CD8-positive, alpha-beta memory T cell (primary cell): ENCODE results near the gene DYNLRB1. TPM values are rescaled to one million over a fixed set of nuclear protein-coding genes. Genes with fewer than 3 reads are reported as not detected.
A peak's percentile ranks its signal among the peaks of the same experiment; 100 is the strongest.

Source experiments
- CTCF ChIA-PET: fragments of 350-600 bp; sonication (Branson Sonifier 250); formaldehyde crosslinking; loops from one replicate; lab custom pipeline; 2021; ENCODE audit warnings: antibody characterized with exemption; lab: Charles Lee
- POLR2A ChIA-PET: fragments of 350-600 bp; sonication (Branson Sonifier 250); formaldehyde crosslinking; loops from one replicate; lab custom pipeline; 2021; ENCODE audit warnings: antibody characterized with exemption; lab: Charles Lee
- DNase-seq, 5 donors: peaks; one replicate each; pipeline versions ENCODE4 v3.0.0 to v3.0.0-alpha.2; 2020 to 2022; ENCODE audit warnings: mixed read lengths in 1 of 5
- H3K27ac ChIP-seq: one replicate; pipeline ENCODE4 v1.7.0; 2013; ENCODE audit warnings: low read depth, mild to moderate bottlenecking, low read length, moderate library complexity
- H3K27me3 ChIP-seq: 2 replicates; pipeline ENCODE4 v1.7.0; 2013; ENCODE audit warnings: low read length, mild to moderate bottlenecking; ENCODE audit not compliant: insufficient read depth, poor library complexity, severe bottlenecking
- H3K36me3 ChIP-seq: 2 replicates; pipeline ENCODE4 v1.7.0; 2013; ENCODE audit warnings: mild to moderate bottlenecking, low read length, moderate library complexity; ENCODE audit not compliant: insufficient read depth
- H3K4me1 ChIP-seq: 2 replicates; pipeline ENCODE4 v1.7.0; 2013; ENCODE audit warnings: mild to moderate bottlenecking, low read length, moderate library complexity; ENCODE audit not compliant: insufficient read depth
- H3K4me3 ChIP-seq: 2 replicates; pipeline ENCODE4 v1.7.0; 2013; ENCODE audit warnings: mild to moderate bottlenecking, low read length
- H3K9me3 ChIP-seq: 2 replicates; pipeline ENCODE4 v1.7.0; 2013; ENCODE audit warnings: mild to moderate bottlenecking, low read length
- H3K27ac Mint-ChIP-seq, 8 donors: one replicate each; pipeline ENCODE4 v1.8.0; 2020 to 2021; ENCODE audit warnings: mixed read lengths in 8 of 8, mild to moderate bottlenecking in 6 of 8, inconsistent platforms in 3 of 8, moderate library complexity in 3 of 8
- H3K27me3 Mint-ChIP-seq, 2 donors: one replicate each; pipeline ENCODE4 v1.8.0; 2020 to 2021; ENCODE audit warnings: mixed read lengths in 2 of 2, mild to moderate bottlenecking in 1 of 2, moderate library complexity in 1 of 2
- H3K36me3 Mint-ChIP-seq, 3 donors: one replicate each; pipeline ENCODE4 v1.8.0; 2020 to 2021; ENCODE audit warnings: mixed read lengths in 3 of 3, inconsistent platforms in 1 of 3, mild to moderate bottlenecking in 1 of 3
- H3K4me1 Mint-ChIP-seq, 3 donors: one replicate each; pipeline ENCODE4 v1.8.0; 2020 to 2021; ENCODE audit warnings: mixed read lengths in 3 of 3, inconsistent platforms in 1 of 3, mild to moderate bottlenecking in 1 of 3
- H3K4me3 Mint-ChIP-seq, 7 donors: one replicate each; pipeline ENCODE4 v1.8.0; 2020 to 2021; ENCODE audit warnings: mixed read lengths in 7 of 7, mild to moderate bottlenecking in 6 of 7, moderate library complexity in 4 of 7, inconsistent platforms in 2 of 7
- H3K9me3 Mint-ChIP-seq, 5 donors: one replicate each; pipeline ENCODE4 v1.8.0; 2020 to 2022; ENCODE audit warnings: mixed read lengths in 5 of 5, mild to moderate bottlenecking in 3 of 5, moderate library complexity in 2 of 5, inconsistent platforms in 1 of 5
- polyA plus RNA-seq: library from polyadenylated mRNA; unstranded; fragments of 300-500 nt; fragmentation: Illumina TruSeq; gene quantifications from one replicate; pipeline ENCODE4 v1.2.3, GENCODE V29; 2021
- total RNA-seq, 2 experiments: library from RNA; stranded (reverse); gene quantifications; one replicate each; pipeline ENCODE4 v1.2.3, GENCODE V29; 2021

DYNLRB1 gene
- total and polyA plus RNA-seq, 3 experiments from 2014 or later: 81.1 to 315 (median 81.2) TPM

DNA sequence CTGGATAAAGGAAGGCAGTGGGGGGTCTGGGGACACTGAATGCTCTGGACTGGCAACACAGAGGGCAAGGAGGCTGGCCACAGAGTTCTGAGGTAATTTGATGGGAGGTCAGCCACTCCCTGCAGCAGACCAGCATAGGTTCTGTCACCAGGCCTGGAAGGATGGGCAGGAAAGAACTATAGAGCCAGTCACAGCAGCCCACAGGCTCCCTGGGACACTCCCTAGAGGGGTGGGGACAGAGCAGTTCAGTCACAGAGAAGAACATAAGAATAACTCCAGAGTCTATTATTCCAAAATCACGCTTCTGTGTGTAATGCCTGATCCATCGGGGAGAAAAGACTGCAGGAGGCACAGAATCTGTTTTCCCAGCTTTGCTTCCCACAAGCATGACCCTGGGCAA, 19.6 kb downstream of the DYNLRB1 start:
- Mint-ChIP-seq H3K4me1 (peaks cover 14 to 27% (median 16%) of the 10 kb centered on the region in 3 donors), H3K27ac (peak overlapping the region in 6 of 8 donors; percentile 50 to 94 (median 64)), H3K27me3 (no peaks in the 10 kb centered on the region), H3K4me3 (no peak overlapping the region), H3K9me3 (no peaks in the 10 kb centered on the region), H3K36me3 (peaks cover 0 to 80% (median 18%) of the 10 kb centered on the region in 3 donors)
- Histone ChIP-seq H3K9me3 (no peaks in the 10 kb centered on the region), H3K4me3 (no peak overlapping the region), H3K4me1 (peaks cover 2% of the 10 kb centered on the region), H3K27me3 (no peaks in the 10 kb centered on the region), H3K27ac (no peak overlapping the region), H3K36me3 (peaks cover 47% of the 10 kb centered on the region)
- ChIA-PET CTCF (interaction anchor here (0.9 to 2.8 kb wide), 3 partner anchors 27 to 231 kb away, joined by 4 to 20 read pairs (median 7); no protein-coding TSS in a partner anchor), POLR2A (no interaction called here)
- DNase-seq: no peak

DNA sequence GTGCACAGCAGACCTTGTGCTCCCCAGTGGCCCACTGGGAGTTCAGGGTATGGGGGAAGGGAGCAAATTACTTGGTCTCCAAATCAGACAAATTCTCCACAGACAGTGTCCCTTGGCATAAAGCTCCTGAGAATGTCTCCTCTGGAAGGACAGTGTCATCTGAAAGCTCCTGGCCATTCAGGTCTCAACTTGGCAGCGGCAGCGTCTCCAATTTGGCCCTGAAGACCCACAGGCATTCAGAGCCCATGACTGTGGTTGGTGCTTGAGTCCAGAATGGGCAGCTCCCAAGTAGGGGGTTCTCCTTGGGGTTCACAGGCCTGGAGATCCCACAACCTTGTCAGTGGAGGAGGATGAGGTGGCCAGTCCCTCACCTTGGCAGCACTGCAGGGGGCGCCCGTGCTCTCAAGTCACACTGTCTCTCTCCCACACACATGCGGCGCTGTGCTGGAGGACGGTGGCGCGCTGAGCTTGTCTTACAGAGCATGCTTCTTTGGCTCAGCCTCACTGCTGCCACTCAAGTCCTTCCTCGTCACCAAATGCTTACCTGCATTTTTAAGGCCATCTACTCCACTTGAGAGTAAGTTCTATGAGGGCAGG, 20.7 kb downstream of the DYNLRB1 start:
- Histone ChIP-seq H3K4me3 (no peak overlapping the region), H3K27me3 (no peaks in the 10 kb centered on the region), H3K36me3 (peaks cover 41% of the 10 kb centered on the region), H3K27ac (no peak overlapping the region), H3K9me3 (no peaks in the 10 kb centered on the region), H3K4me1 (peaks cover 12% of the 10 kb centered on the region)
- Mint-ChIP-seq H3K27ac (peak overlapping the region in 1 of 8 donors; percentile 63), H3K4me1 (peaks cover 18 to 30% (median 18%) of the 10 kb centered on the region in 3 donors), H3K4me3 (no peak overlapping the region), H3K36me3 (peaks cover 0 to 79% (median 24%) of the 10 kb centered on the region in 3 donors), H3K9me3 (no peaks in the 10 kb centered on the region), H3K27me3 (no peaks in the 10 kb centered on the region)
- ChIA-PET CTCF (interaction anchor here (0.9 to 2.8 kb wide), 6 partner anchors 14 to 233 kb away, joined by 3 to 20 read pairs (median 5); no protein-coding TSS in a partner anchor), POLR2A (no interaction called here)
- peak in 2 of 5 donors; percentile 28 to 64 for DNase-seq

DNA sequence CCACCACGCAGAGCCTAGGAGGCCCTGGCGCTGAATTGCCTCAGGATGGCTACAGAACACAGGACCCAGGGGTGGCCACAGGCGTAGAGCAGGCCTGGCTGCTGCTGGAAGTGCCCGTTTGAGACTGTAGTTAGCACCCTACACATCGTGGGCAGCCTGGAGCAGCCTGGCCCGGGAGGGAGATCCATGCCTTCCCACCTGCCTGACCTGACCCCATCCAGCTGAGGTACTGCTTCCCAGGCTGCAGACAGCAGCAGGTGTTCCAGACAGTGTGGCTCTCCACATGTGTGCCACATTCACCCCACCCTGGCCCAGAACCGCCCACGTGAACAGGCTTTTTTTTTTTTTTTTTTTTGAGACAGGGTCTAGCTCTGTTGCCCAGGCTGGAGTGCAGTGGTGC, 21.4 kb downstream of the DYNLRB1 start:
- POLR2A ChIA-PET: no interaction called here

DNA sequence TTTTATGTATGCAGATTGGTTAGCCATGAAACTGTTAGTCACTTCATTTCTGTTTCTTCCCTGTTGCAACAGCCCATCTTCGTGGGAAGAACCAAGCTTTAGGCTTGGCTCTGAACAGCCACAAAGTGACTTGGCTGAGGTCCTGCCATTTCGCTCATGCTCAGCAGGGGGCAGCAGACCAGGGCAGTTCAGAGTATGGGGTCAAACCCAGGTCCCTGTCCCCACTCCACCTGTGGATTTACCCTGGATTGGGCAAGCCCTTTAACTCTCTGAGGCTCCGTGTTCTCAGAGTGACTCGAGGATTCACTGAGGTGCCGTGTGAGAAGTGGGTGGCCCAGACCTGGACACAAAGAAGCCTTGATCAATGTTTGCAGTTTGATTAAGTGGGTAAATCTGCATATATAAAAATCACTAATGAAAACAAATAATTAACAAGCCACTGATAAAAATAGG, 22.5 kb downstream of the DYNLRB1 start:
- POLR2A ChIA-PET: interaction anchor here (0.6 kb wide), 1 partner anchor 38 kb away, joined by 3 read pairs; no protein-coding TSS in a partner anchor
- Mint-ChIP-seq H3K9me3 (no peaks in the 10 kb centered on the region), H3K27me3 (no peaks in the 10 kb centered on the region)

More for the DNA sequence above, 21.4 kb downstream of the DYNLRB1 start:
- no peak overlapping the region for H3K4me3 ChIP-seq
- CTCF ChIA-PET: interaction anchor here (0.9 to 2.8 kb wide), 9 partner anchors 15 to 232 kb away, joined by 3 to 20 read pairs (median 4); partner anchors contain the start of gene DYNLRB1
- no peaks in the 10 kb centered on the region for H3K27me3 ChIP-seq
- H3K36me3 ChIP-seq: peaks cover 41% of the 10 kb centered on the region
- H3K4me1 ChIP-seq: peaks cover 13% of the 10 kb centered on the region
- no peak for DNase-seq
- H3K36me3 Mint-ChIP-seq: peaks cover 0 to 77% (median 24%) of the 10 kb centered on the region in 3 donors
- no peaks in the 10 kb centered on the region for H3K27me3 Mint-ChIP-seq
- peak overlapping the region in 1 of 8 donors; percentile 63 for H3K27ac Mint-ChIP-seq
- H3K27ac ChIP-seq: no peak overlapping the region
- H3K9me3 Mint-ChIP-seq: no peaks in the 10 kb centered on the region
- H3K4me1 Mint-ChIP-seq: peaks cover 18 to 34% (median 19%) of the 10 kb centered on the region in 3 donors
- H3K9me3 ChIP-seq: no peaks in the 10 kb centered on the region
- no peak overlapping the region for H3K4me3 Mint-ChIP-seq

DNA sequence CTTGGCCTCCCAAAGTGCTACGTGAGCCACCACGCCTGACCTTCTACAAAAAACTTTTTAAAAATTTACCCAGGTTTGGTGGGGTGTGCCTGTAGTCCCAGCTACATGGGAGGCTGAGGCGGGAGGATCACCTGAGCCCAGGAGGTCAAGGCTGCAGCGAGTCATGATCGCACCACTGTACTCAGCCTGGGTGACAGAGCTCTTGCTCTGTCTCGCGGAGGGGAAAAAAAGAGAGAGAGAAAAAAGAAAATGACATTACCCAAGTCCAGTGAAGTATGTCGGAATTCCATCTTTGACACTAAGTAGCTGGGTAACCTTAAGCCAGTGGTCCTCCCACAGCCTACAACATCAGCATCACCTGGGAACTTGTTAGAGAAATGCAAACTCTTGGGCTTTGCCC, 23.5 kb downstream of the DYNLRB1 start:
- H3K27ac ChIP-seq: no peak overlapping the region
- peak overlapping the region in 4 of 8 donors; percentile 43 to 90 (median 76) for H3K27ac Mint-ChIP-seq
- no peak for DNase-seq
- H3K4me1 Mint-ChIP-seq: peaks cover 20 to 48% (median 35%) of the 10 kb centered on the region in 3 donors
- no peaks in the 10 kb centered on the region for H3K9me3 ChIP-seq
- no peaks in the 10 kb centered on the region for H3K27me3 ChIP-seq
- no peak overlapping the region for H3K4me3 ChIP-seq
- H3K27me3 Mint-ChIP-seq: no peaks in the 10 kb centered on the region
- peaks cover 13% of the 10 kb centered on the region for H3K4me1 ChIP-seq
- H3K4me3 Mint-ChIP-seq: no peak overlapping the region
- peaks cover 0 to 61% (median 23%) of the 10 kb centered on the region in 3 donors for H3K36me3 Mint-ChIP-seq
- H3K36me3 ChIP-seq: peaks cover 31% of the 10 kb centered on the region
- ChIA-PET POLR2A (no interaction called here), CTCF (interaction anchor here (0.7 to 2.0 kb wide), 5 partner anchors 10 to 230 kb away, joined by 3 to 9 read pairs (median 4); no protein-coding TSS in a partner anchor)
- H3K9me3 Mint-ChIP-seq: no peaks in the 10 kb centered on the region

More for the DNA sequence above, 22.5 kb downstream of the DYNLRB1 start:
- H3K36me3 Mint-ChIP-seq: peaks cover 0 to 69% (median 24%) of the 10 kb centered on the region in 3 donors
- H3K36me3 ChIP-seq: peaks cover 37% of the 10 kb centered on the region
- H3K9me3 ChIP-seq: no peaks in the 10 kb centered on the region
- peaks cover 13% of the 10 kb centered on the region for H3K4me1 ChIP-seq
- H3K4me1 Mint-ChIP-seq: peaks cover 18 to 38% (median 25%) of the 10 kb centered on the region in 3 donors
- CTCF ChIA-PET: interaction anchor here (0.9 to 2.8 kb wide), 9 partner anchors 9 to 231 kb away, joined by 3 to 20 read pairs (median 4); partner anchors contain the start of gene DYNLRB1
- DNase-seq: peak; percentile 25 to 69 (median 38)
- no peak overlapping the region for H3K27ac ChIP-seq
- H3K27ac Mint-ChIP-seq: peak overlapping the region in 6 of 8 donors; percentile 56 to 80 (median 69)
- no peak overlapping the region for H3K4me3 ChIP-seq
- H3K4me3 Mint-ChIP-seq: no peak overlapping the region
- H3K27me3 ChIP-seq: no peaks in the 10 kb centered on the region

DNA sequence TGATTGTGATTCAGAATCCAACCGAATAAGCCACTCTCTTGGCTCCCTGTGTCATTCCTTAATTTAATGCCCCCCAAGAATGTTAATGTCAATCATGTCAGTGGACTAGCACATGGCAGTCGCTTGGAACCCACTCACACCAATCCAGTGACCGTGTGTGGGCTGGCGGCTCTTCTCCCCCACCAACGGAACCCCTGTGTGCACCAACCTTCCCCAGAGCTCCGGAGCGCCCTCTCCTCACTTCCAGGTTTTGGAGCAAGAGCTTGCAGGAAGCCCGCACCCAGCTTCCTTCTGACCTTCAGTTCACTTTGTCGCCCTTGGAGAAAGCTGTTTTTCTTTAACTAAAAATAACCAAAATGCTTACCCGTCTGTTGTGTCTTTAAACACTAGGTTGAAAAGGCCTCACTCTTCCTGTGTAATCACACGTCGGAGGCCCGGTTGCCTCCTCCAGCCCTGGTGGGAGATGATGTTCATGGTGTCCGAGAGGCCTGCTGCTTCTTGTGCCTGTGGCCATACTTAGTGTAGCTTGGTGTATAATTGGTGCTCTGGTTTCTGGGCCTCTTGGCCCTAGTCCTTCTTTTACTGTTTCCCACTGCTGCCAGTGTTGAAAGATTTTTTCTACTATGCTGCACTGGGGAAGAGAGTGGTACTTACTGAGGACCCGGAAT, 24.5 kb downstream of the DYNLRB1 start:
- ChIA-PET POLR2A (no interaction called here), CTCF (interaction anchor here (0.8 to 2.0 kb wide), 5 partner anchors 21 to 229 kb away, joined by 3 to 4 read pairs (median 3); no protein-coding TSS in a partner anchor)
- peaks cover 0 to 51% (median 18%) of the 10 kb centered on the region in 3 donors for H3K36me3 Mint-ChIP-seq
- H3K9me3 ChIP-seq: no peaks in the 10 kb centered on the region
- H3K27ac Mint-ChIP-seq: peak overlapping the region; percentile 50 to 97 (median 93)
- H3K4me1 Mint-ChIP-seq: peaks cover 21 to 49% (median 36%) of the 10 kb centered on the region in 3 donors
- no peak for DNase-seq
- H3K4me1 ChIP-seq: peaks cover 13% of the 10 kb centered on the region
- H3K4me3 Mint-ChIP-seq: peak overlapping the region in 6 of 7 donors; percentile 42 to 75 (median 60)
- H3K9me3 Mint-ChIP-seq: no peaks in the 10 kb centered on the region
- peaks cover 0 to 2% of the 10 kb centered on the region in 2 donors for H3K27me3 Mint-ChIP-seq
- no peak overlapping the region for H3K4me3 ChIP-seq
- H3K36me3 ChIP-seq: peaks cover 21% of the 10 kb centered on the region
- no peaks in the 10 kb centered on the region for H3K27me3 ChIP-seq
- H3K27ac ChIP-seq: peak overlapping the region; percentile 48

DNA sequence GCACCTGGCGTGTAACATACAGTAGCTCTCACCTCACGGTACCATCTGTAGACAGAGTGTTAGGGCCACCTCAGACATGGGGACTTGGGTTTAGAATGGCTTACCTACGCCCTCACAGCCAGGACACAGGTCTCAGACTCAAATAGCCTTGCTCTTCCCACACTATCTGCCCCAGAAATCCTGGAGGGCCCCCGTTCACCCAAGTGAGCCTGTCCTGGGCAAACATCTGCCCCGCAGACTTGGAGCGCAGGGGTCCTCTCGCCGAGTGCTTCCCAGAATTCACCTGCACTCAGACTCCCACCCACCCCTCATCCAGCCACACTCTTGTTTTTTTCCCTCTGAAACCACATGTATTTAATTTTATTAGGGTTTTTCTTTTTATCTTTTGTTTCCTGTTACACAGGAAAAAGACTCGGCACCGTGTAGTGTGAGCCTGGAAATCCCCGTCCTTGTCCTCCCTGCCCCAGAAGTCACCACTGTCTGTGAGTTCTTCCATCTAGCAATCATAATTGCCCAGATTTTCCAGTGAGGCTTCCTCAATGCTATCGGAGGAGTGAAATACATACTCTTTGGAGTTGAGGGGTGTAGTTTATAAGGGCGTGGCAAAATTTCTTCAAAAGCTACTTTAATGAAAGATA, 25.2 kb downstream of the DYNLRB1 start:
- Histone ChIP-seq H3K4me3 (no peak overlapping the region), H3K9me3 (no peaks in the 10 kb centered on the region), H3K27me3 (no peaks in the 10 kb centered on the region), H3K36me3 (peaks cover 17% of the 10 kb centered on the region), H3K27ac (peak overlapping the region; percentile 48), H3K4me1 (peaks cover 13% of the 10 kb centered on the region)
- peak overlapping the region; percentile 50 to 97 (median 93) for H3K27ac Mint-ChIP-seq
- peak overlapping the region in 6 of 7 donors; percentile 13 to 75 (median 60) for H3K4me3 Mint-ChIP-seq
- peaks cover 0 to 2% of the 10 kb centered on the region in 2 donors for H3K27me3 Mint-ChIP-seq
- DNase-seq: peak in 2 of 5 donors; percentile 21 to 30
- H3K36me3 Mint-ChIP-seq: peaks cover 0 to 45% (median 18%) of the 10 kb centered on the region in 3 donors
- POLR2A ChIA-PET: no interaction called here
- CTCF ChIA-PET: interaction anchor here (0.8 to 2.0 kb wide), 4 partner anchors 21 to 228 kb away, joined by 3 to 4 read pairs (median 3); no protein-coding TSS in a partner anchor
- peaks cover 21 to 49% (median 36%) of the 10 kb centered on the region in 3 donors for H3K4me1 Mint-ChIP-seq
- H3K9me3 Mint-ChIP-seq: no peaks in the 10 kb centered on the region
